Subcutaneous adipose tissue (tissue), 4 donors: ENCODE results near the gene LRP1. TPM values are rescaled to one million over a fixed set of nuclear protein-coding genes. Genes with fewer than 3 reads are reported as not detected.

Experiments used
- total RNA-seq, 4 donors: library from RNA; depleted of rRNA; stranded (reverse); fragments of >200 nt; gene quantifications; one replicate each; pipeline ENCODE4 v1.1.0, GENCODE V29; 2016
- TF ChIP-seq, protein P1 (sequence below): fragments of 450-650 bp; IDR thresholded peaks from one replicate; pipeline ENCODE4 v1.5.1; 2016; ENCODE audit warnings: low read depth, mild to moderate bottlenecking, control low read depth, antibody characterized with exemption, moderate library complexity

LRP1 gene
- total RNA-seq, 4 donors from 2014 or later = 301 to 814 (median 762) TPM

DNA sequence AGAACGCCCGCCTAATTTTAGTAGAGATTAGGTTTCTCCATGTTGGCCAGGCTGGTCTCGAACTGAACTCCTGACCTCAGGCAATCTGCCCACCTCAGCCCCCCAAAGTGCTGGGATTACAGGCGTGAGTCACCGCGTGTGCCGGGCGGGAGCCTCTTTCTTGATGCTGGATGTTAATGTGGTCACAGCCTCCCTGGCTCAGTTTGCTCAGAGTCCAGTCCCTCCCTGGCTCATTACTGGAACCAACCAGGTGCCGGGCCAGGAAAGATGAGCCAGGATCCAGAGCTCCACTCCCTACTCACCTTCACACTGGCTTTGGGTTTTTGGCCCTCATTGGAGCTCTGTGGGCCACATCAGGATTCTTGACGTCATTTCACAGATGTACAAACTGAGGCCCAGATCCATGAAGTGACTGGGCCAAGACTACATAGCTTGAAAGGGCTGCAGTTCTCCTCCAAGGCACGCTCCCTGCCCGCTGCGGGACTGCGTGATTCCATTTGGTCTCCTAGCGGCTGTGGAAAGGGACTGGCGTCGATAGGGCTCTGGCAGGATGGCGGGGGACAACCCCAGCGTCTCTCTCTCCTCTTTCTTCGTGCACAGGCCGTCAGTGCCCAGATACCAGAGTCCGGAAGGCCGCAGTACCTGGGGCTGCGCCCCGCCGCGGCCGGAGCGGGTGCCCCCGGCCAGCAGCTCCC lies 96.1 kb downstream of the LRP1 start:
- TF ChIP-seq, protein P1, sequence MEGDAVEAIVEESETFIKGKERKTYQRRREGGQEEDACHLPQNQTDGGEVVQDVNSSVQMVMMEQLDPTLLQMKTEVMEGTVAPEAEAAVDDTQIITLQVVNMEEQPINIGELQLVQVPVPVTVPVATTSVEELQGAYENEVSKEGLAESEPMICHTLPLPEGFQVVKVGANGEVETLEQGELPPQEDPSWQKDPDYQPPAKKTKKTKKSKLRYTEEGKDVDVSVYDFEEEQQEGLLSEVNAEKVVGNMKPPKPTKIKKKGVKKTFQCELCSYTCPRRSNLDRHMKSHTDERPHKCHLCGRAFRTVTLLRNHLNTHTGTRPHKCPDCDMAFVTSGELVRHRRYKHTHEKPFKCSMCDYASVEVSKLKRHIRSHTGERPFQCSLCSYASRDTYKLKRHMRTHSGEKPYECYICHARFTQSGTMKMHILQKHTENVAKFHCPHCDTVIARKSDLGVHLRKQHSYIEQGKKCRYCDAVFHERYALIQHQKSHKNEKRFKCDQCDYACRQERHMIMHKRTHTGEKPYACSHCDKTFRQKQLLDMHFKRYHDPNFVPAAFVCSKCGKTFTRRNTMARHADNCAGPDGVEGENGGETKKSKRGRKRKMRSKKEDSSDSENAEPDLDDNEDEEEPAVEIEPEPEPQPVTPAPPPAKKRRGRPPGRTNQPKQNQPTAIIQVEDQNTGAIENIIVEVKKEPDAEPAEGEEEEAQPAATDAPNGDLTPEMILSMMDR = no peak

DNA sequence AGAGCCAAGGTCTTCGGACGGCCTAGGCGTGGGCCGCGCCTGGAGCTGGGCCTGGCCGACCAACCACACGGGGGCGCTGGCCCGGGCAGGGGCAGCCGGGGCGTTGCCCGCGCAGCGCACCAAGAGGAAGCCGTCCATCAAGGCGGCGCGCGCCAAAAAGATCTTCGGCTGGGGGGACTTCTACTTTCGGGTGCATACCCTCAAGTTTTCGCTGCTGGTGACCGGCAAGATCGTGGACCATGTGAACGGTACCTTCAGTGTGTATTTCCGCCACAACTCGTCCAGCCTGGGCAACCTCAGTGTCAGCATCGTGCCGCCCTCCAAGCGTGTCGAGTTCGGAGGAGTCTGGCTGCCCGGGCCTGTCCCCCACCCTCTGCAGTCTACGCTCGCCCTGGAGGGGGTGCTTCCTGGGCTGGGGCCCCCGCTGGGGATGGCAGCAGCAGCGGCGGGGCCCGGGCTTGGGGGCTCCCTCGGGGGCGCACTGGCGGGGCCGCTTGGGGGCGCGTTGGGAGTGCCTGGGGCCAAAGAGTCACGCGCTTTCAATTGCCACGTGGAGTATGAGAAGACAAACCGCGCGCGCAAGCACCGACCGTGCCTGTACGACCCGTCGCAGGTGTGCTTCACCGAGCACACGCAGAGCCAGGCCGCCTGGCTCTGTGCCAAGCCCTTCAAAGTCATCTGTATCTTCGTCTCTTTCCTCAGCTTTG lies 96.8 kb downstream of the LRP1 start:
- TF ChIP-seq, protein P1 = no peak

DNA sequence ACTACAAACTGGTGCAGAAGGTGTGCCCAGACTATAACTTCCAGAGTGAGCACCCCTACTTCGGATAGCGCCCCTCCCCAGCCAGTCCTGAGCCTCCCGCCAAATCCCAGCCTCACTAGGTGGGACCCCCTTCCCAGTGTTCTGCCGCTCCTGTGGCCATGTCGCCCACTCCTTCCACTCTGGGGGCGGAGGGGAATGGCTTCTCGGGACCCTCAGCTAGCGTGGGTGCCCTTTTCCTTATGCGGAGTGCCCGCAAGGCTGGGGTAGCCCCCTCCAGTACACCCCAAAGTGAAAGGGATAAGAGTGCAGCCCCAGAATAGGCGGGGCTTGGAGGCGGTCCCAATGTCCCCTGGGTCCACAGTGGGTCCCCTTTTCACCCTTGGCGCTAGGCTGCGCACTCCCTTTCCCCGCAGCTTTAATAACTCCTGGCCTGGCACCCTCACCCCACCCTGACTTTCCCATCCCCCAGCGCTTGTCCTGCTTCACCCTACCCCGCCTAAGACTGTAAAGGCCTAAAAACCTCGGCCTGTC lies 97.5 kb downstream of the LRP1 start:
- TF ChIP-seq, protein P1 = no peak

DNA sequence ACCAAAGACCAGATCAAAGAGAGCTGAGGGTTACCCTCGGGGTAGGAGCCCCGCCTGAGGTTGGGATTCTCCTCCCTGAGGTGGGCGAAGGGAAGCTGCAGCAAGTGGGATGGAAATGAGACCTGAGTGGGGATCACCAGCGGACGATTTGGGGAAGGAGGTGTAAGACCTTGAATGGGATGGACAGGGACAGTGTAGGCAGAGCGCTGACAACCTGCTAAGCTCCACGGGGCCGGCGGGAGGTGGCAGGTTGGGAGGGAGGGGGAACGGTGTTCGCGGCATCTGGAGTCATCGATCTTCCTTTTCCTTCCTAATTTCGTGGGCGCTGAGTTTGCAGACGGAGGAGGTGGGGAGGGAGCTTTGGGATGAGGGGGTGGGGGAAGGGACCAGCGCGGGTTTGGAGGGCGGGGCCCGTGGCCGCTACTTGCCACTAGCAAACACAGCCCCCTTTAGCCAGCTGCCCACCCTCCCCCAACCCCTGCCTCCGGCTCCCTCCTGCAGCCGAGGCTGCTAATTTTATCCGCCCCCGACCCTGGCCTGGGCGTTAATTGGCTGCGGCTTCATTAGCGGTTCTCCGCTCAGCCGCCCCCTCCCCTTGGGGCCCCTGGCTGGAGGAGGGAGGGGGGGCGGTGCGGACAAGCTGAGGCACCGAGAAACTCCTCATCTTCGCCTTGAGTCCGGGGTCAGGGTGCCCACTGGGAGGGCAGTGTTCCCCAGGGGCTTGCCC lies 98.5 kb downstream of the LRP1 start:
- TF ChIP-seq, protein P1 = no peak

DNA sequence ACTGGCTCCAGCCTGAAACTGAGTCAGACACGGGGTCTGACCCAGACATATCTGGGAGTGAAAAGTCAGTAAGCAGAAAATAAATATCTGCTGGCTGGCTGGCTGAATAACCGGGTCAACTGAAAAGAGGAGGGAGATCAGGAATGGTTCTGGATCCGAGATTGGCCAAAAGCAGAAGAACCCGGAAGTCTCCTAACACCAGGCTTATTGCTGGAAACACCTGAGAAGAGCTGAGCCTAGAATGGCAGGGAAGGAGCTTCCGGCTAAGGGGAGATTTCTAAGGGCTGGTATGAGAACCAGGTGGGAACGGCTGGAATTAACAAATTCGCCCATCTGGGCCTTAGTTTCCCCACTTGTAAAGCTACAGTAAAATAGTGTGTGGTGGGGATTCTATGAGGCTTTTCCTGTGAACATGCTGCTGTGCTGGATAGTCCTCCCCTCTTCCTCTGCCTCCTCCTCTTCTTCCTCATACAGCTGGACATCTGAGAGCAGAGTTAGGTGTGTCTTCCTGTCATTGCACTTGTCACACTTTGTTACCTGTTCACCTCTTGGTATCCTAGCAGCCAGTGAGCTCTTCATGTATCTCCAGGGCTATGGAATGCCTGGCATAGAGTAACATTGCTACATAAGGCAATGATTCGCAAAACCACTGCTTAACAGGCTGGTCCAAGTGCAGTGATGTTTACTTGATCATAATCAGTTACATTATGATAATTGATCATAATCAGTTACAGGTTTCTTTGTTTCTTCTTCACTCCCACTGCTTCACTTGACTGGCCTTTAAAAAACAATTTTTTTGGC lies 99.2 kb downstream of the LRP1 start:
- TF ChIP-seq, protein P1 = no peak

DNA sequence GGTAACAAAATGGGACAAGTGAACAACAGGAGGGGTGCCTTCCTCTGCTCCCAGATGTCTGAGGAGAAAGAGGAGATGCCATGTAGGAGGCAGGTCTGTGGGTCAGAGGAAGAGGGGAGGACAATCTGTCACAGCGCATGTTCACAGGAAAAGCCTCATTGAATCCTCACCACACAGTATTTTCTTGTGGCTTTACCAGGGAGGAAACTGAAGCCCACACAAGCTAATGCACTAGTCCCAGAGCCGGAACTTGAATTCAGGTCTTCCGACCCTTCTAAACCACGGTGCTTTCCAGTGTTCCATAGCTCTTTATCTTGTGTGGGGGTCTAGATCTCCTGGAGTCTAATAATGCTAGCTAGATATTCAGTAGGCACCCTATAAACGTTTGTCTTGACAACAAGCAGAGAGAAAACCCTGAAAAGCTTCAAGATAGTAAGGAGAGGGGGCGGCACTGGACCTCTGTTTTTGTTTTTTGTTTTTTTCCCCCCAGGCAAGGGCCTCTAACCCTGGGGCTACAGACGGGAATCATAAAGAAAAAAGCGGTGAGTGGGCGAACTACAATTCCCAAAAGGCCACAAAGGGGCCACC lies 100.9 kb downstream of the LRP1 start:
- TF ChIP-seq, protein P1 = no peak
